HG02884 (cell line): ENCODE results near the gene DYNC1H1.

ENCODE experiments used
- ATAC-seq: cut with Tn5 transposase; IDR thresholded peaks from one replicate; pipeline ENCODE4 v1.9.1; 2021; ENCODE audit warnings: mild to moderate bottlenecking, moderate library complexity; ENCODE audit not compliant: unreplicated experiment

The DYNC1H1 gene

DNA sequence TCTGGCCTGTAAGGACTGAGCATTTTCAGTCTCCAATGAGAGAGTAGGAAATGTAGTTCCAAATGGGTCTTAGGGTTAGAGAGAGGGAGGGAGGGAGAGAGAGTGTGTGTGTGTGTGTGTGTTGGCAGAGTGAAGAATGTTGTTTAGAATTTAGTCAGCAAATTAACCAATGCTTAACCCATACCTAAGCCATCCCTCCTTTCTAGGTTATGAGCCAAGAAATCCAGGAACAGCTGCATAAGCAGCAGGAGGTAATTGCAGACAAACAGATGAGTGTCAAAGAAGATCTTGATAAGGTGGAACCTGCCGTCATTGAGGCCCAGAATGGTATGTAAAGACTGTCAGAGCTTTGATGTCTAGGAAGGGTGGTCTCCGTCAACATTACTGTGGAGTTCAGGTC lies 65.6 kb downstream of the DYNC1H1 start:
- no peak for ATAC-seq

DNA sequence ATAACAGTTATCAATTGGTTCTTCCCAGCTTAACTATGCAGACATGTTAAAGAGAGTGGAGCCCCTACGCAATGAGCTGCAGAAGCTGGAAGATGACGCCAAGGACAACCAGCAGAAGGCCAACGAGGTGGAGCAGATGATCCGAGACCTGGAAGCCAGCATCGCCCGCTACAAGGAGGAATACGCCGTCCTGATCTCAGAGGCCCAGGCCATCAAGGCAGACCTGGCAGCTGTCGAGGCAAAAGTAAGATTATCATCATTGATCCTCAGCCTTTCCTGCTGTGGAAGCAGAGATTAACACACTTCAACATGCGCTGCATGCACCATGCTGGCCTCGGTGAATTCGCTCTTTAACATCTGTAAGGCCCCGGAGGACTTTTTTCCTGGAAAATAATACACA lies 68.9 kb downstream of the DYNC1H1 start:
- ATAC-seq, result no peak

GRCh38 chr14:102034301-102034700 lies 69.9 kb downstream of the DYNC1H1 start:
- ATAC-seq, result no peak

DNA sequence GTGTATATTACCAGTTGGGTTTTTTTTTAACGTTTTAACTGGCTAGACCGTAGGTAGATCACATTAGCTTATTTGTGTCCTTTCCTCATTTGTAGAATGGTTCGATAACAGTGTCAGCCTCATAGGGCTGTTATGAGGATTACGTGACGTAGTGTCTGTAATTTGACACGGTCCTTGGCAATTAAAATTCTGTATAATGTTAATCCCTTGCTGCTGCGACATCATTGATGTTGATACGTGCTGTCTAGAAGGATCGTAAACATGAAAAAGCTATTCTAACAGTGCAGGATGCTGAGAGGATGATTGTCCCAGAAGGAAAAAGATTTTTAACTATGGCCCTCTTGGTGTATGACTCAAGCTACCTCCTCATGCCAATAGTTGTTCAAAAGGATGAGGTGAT lies 71.5 kb downstream of the DYNC1H1 start:
- no peak for ATAC-seq

GRCh38 chr14:102037686-102038085 lies 73.3 kb downstream of the DYNC1H1 start:
- ATAC-seq, result no peak

DNA sequence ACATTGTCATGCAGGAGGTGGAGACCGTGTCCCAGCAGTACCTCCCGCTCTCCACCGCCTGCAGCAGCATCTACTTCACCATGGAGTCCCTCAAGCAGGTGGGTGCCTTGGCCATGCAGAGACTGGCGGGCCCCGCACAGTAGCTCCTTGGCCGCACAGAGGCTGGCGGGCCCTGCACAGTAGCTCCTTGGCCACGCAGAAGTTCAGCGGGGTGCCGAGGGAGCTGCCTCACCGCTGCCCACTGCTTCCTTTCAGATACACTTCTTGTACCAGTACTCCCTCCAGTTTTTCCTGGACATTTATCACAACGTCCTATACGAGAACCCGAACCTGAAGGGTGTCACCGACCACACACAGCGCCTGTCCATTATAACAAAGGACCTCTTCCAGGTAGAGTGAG lies 74.8 kb downstream of the DYNC1H1 start:
- ATAC-seq, result no peak

- ATAC-seq, result no peak
Measured at GRCh38 chr14:102040153-102040552, 75.8 kb downstream of the DYNC1H1 start.

- ATAC-seq, result no peak
Measured at GRCh38 chr14:102042699-102043098, 78.3 kb downstream of the DYNC1H1 start.

- no peak for ATAC-seq
Measured at GRCh38 chr14:102043251-102044025, 79.1 kb downstream of the DYNC1H1 start.

DNA sequence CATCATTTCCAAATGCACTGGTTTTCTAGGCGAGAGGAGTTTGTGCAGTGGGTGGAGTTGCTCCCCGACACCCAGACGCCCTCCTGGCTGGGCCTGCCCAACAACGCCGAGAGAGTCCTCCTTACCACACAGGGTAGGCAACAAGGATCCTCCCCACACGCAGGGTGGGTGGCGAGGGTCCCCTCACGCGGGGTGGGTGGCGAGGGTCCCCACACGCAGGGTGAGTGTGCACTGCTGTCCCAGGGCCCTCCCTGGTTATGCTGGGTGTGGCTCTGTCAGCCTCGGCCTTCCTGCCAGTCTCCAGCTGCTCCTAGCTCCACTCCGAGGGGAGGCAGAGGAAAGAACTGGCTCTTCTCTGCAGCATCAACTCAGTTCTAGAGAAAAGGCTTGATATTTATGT lies 80.2 kb downstream of the DYNC1H1 start:
- ATAC-seq, result no peak

DNA sequence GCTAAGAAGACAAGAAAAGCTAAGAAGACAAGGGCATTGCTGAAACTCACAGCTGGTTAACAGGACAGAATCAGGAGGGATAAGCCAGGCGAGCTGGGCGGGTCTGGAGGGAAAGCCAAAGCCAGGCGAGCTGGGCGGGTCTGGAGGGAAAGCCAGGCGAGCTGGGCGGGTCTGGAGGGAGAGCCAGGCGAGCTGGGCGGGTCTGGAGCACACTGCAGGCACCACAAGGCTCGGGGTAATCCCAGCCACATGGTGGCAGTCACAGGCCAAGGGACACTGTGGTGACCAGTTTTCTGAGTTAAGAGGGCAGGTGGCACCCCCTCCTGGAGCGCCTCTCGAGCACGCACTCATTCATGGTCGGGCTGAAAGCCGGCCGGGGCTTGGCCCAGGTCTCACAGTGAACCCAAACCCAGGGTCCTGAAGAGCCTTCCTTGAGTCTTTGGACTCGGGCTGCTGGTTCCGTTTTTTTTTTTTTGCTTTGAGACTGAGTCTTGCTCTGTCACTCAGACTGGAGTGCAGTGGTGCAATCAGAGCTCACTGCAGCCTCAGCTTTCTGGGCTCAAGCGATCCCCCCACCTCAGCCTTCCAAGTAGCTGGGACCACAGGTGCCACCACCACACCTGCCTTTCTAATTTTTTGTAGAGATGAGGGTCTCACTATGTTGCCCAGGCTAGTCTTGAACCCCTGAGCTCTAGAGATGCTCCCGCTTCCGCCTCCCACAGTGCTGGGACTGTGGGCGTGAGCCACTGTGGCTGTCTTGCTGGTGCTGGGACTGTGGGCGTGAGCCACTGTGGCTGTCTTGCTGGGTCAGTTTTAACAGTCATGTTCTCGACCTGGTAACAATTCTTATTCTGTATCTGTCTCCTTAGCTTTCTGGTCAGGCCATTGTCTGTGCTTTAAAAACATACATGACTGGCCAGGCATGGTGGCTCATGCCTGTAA lies 82.2 kb downstream of the DYNC1H1 start:
- no peak for ATAC-seq

- no peak for ATAC-seq
Measured at GRCh38 chr14:102047808-102048540, 83.6 kb downstream of the DYNC1H1 start.

GRCh38 chr14:102049258-102050025 lies 85.1 kb downstream of the DYNC1H1 start:
- ATAC-seq, result no peak

DNA sequence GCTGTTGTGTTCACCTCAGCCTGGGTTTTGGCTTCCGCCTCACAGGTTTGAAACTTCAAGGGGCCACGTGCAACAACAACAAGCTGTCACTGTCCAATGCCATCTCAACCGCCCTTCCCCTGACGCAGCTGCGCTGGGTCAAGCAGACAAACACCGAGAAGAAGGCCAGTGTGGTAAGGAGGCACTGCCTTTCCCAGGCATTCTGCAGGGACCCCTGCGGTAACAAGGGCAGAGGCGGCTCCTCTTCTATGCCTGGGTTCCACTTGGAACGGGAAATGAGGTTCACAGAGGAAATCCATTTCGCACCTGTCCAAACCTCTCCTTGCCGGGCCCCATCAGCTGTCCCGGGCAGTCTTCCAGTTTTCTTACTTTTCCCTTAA lies 85.6 kb downstream of the DYNC1H1 start:
- no peak for ATAC-seq

DNA sequence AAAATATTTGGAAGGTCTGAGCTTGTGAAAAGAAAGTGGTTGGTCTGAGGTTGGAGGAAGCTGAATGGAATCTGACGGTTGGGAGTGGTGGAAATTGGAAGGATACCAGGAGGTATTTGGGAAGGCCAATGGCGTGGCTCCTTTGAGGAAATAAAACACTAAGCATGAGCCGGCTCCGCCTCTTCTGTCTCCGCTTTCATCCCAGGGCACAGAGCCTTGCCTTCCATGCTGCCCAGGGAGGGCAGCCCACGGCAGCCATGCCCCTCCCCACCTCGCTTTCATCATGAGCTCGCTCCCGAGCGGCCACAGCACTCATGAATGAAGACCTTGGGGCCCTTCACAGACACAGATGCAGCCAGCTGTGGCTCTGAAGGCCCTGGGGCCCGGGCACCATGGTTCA lies 86.3 kb downstream of the DYNC1H1 start:
- ATAC-seq, result no peak

DNA sequence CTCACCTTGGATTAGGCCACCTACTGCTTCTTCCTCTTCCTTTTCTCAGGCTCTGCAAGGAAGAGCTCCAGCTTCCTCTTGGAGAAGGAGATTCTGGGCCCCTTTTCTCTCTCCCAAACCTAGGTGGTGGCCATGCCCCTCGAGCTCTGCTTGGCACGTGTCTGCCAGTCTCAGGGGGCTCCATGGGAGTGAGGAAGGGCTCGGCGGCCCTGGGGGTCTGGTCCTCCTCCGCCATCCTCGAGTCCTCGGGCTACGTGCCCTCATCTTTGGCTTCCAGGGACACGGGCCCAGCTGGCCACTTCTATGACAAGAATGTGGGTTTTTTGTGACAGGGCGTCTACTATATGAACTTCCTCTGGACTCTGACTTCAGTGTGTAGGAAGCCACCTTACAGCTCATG lies 88.1 kb downstream of the DYNC1H1 start:
- no peak for ATAC-seq

- no peak for ATAC-seq
Measured at GRCh38 chr14:102055181-102055901, 91.0 kb downstream of the DYNC1H1 start.

GRCh38 chr14:102056694-102057442 lies 92.5 kb downstream of the DYNC1H1 start:
- ATAC-seq, result no peak

DNA sequence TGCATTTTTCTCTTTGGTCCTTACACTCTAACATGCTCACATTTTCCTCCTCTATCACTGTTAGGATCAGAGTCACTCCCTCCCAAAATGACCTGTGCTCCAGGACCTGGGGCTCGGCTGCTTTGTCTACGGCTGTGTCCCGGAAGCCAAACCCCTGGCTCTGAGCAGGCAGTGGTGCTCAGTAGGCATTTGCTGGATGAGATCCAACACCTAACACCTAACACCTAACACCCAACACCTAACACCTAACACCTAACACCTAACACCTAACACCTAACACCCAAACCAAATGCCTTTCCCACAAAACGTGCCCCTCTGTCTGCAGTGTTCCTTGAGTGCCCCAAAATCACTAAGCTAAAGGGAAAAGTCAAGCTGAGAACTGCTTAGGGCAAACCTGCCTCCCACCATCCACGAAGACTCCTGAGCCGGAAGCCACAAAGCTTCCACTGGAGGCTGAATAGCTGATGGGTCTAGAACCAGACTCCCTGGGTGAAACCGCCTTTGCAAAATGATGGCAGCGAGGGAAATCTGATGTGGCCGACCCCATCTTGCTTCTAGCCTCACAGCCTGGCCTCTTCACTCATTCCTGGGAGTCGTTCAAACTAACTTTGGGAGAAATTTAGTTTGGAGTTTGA lies 93.2 kb downstream of the DYNC1H1 start:
- no peak for ATAC-seq
